Endothelial cell of umbilical vein (primary cell): ENCODE data around the gene ACVR1C. TPM values are rescaled to one million over a fixed set of nuclear protein-coding genes. Genes with fewer than 3 reads are reported as not detected.

Experiments
- BruUV-seq: library from RNA; stranded (reverse); fragments of 400-500 nt; replicated peaks from 2 replicates; lab custom pipeline; 2021; lab: Mats Ljungman, UMichigan
- CTCF ChIA-PET: fragments of 300-600, 350-600 bp; sonication (Branson Sonifier 250); formaldehyde crosslinking; loops from one replicate; lab custom pipeline; 2021; ENCODE audit warnings: antibody characterized with exemption, inconsistent platforms; lab: Charles Lee
- POLR2A ChIA-PET: fragments of 300-600, 350-600 bp; sonication (Branson Sonifier 250); formaldehyde crosslinking; loops from one replicate; lab custom pipeline; 2021; ENCODE audit warnings: antibody characterized with exemption, inconsistent platforms; lab: Charles Lee
- DNase-seq: peaks from one replicate; pipeline ENCODE4 v3.0.0-alpha.2; 2011; ENCODE audit warnings: low read depth, low spot score
- FAIRE-seq: peaks from 2 replicates; lab custom pipeline; 2011; peaks lifted over from hg19 to GRCh38; lab: Jason Lieb, UNC
- H2AFZ ChIP-seq: 2 replicates; pipeline ENCODE4 v1.6.0; 2012; ENCODE audit warnings: low read depth, low read length, control low read depth, inconsistent platforms
- H3K27ac ChIP-seq: 2 replicates; pipeline ENCODE4 v1.5.1; 2011; ENCODE audit warnings: low read depth, mild to moderate bottlenecking, control low read depth, low read length, moderate library complexity; ENCODE audit not compliant: insufficient read depth
- H3K27me3 ChIP-seq, 2 experiments: 2 replicates each; pipeline versions ENCODE4 v1.6.0 to v1.6.1; 2011; ENCODE audit warnings: low read length in 2 of 2, mixed read lengths in 1 of 2; ENCODE audit not compliant: control insufficient read depth in 2 of 2, insufficient read depth in 2 of 2
- H3K36me3 ChIP-seq, 2 experiments: 2 replicates in 1 of 2; 3 replicates in 1 of 2; pipeline ENCODE4 v1.5.1; 2011; ENCODE audit warnings: low read length in 2 of 2, mild to moderate bottlenecking in 1 of 2, moderate library complexity in 1 of 2; ENCODE audit not compliant: control insufficient read depth in 2 of 2, insufficient read depth in 2 of 2; ENCODE audit errors: extremely low read depth in 1 of 2
- H3K4me1 ChIP-seq: 3 replicates; pipeline ENCODE4 v1.5.1; 2011; ENCODE audit warnings: mild to moderate bottlenecking, low read length; ENCODE audit not compliant: control insufficient read depth, insufficient read depth; ENCODE audit errors: extremely low read depth
- H3K4me2 ChIP-seq: 2 replicates; pipeline ENCODE4 v1.6.1; 2011; ENCODE audit warnings: low read length, control low read depth, mixed read lengths; ENCODE audit not compliant: insufficient read depth
- H3K4me3 ChIP-seq, 3 experiments: fragments of 200-600 bp in 1 of 3; sonication (generic), shearing (Covaris generic) in 1 of 3; replicated peaks in 1 of 3; 2 replicates each; pipeline ENCODE4 v1.5.1; 2011 to 2016; ENCODE audit warnings: control low read depth in 3 of 3, low read length in 3 of 3, mild to moderate bottlenecking in 2 of 3, inconsistent platforms in 1 of 3, low read depth in 1 of 3, moderate library complexity in 1 of 3; ENCODE audit not compliant: insufficient read depth in 1 of 3
- H3K79me2 ChIP-seq: 2 replicates; pipeline ENCODE4 v1.6.0; 2012; ENCODE audit warnings: low read length, inconsistent platforms; ENCODE audit not compliant: control insufficient read depth, insufficient read depth
- H3K9ac ChIP-seq: replicated peaks from 2 replicates; pipeline ENCODE3; 2011; ENCODE audit warnings: low read length, control low read depth; ENCODE audit not compliant: insufficient read depth; ENCODE audit errors: extremely low read depth
- H3K9me1 ChIP-seq: replicated peaks from 3 replicates; pipeline ENCODE4 v1.6.0; 2011; ENCODE audit warnings: mild to moderate bottlenecking, low read length; ENCODE audit not compliant: control insufficient read depth, insufficient read depth; ENCODE audit errors: extremely low read depth
- H3K9me3 ChIP-seq: replicated peaks from 2 replicates; pipeline ENCODE4 v1.5.1; 2012; ENCODE audit warnings: low read length, inconsistent platforms; ENCODE audit not compliant: control insufficient read depth, insufficient read depth
- H4K20me1 ChIP-seq: replicated peaks from 2 replicates; pipeline ENCODE3; 2011; ENCODE audit warnings: mild to moderate bottlenecking, low read length; ENCODE audit not compliant: control insufficient read depth, insufficient read depth; ENCODE audit errors: extremely low read depth
- EZH2 ChIP-seq: IDR thresholded peaks from 2 replicates; pipeline ENCODE4 v1.6.1; 2012; ENCODE audit warnings: borderline replicate concordance, low read depth, mild to moderate bottlenecking, moderate library complexity, low read length, inconsistent platforms; ENCODE audit not compliant: severe bottlenecking
- FOS ChIP-seq: IDR thresholded peaks from 2 replicates; pipeline ENCODE4 v1.6.1; 2011; ENCODE audit warnings: mild to moderate bottlenecking, low read length, moderate library complexity, borderline replicate concordance; ENCODE audit not compliant: insufficient read depth
- GATA2 ChIP-seq: IDR thresholded peaks from 2 replicates; pipeline ENCODE4 v1.7.0; 2011; ENCODE audit warnings: low read depth, mild to moderate bottlenecking, moderate library complexity, mixed read lengths, low read length; ENCODE audit not compliant: insufficient read length, insufficient read depth
- JUN ChIP-seq: IDR thresholded peaks from 2 replicates; pipeline ENCODE4 v1.6.1; 2011; ENCODE audit warnings: borderline replicate concordance, low read depth; ENCODE audit not compliant: insufficient read length, insufficient read depth
- MYC ChIP-seq: IDR thresholded peaks from one replicate; pipeline ENCODE4 v1.6.1; 2011; ENCODE audit warnings: mild to moderate bottlenecking, low read depth, low read length
- POLR2A ChIP-seq: IDR thresholded peaks from 2 replicates; pipeline ENCODE4 v1.6.1; 2012; ENCODE audit warnings: low read depth, mild to moderate bottlenecking, control low read depth, low read length
- POLR2AphosphoS5 ChIP-seq: IDR thresholded peaks from 2 replicates; pipeline ENCODE4 v1.6.1; 2012; ENCODE audit warnings: low read depth, mild to moderate bottlenecking, control low read depth, low read length, moderate library complexity; ENCODE audit not compliant: insufficient read depth
- dilution Hi-C: fragments of 300-500 bp; cut with MboI; formaldehyde crosslinking; loops from one replicate; pipeline ENCODE4 v1.15.0; 2019; ENCODE audit warnings: low sequenced_read_pairs; ENCODE audit not compliant: extremely low pct_ligation_motif_present
- intact Hi-C: fragments of 100-400 bp; cut with micrococcal nuclease; formaldehyde crosslinking; loops from one replicate; pipeline ENCODE4 v1.10.0; 2022
- polyA plus RNA-seq, 4 experiments: library from polyadenylated mRNA; depleted of rRNA in 3 of 4; stranded (reverse) in 3 of 4; unstranded in 1 of 4; fragments of >200 nt; gene quantifications; 2 replicates each; pipeline versions ENCODE4 v1.2.1 to v1.2.3, GENCODE V29; 2011 to 2012; ENCODE audit warnings: missing spikeins in 1 of 4
- total RNA-seq: library from RNA; stranded (reverse); gene quantifications from 2 replicates; pipeline ENCODE4 v1.2.3, GENCODE V29; 2021
- TF ChIP-seq, protein P1 (sequence below): IDR thresholded peaks from 2 replicates; pipeline ENCODE4 v1.6.1; 2011; ENCODE audit not compliant: insufficient read depth, insufficient read length
- TF ChIP-seq, protein P2 (sequence below), 2 donors: IDR thresholded peaks; 1 replicate in 1 of 2; 2 replicates in 1 of 2; pipeline ENCODE4 v1.5.1; 2011; ENCODE audit warnings: low read length in 2 of 2, mild to moderate bottlenecking in 2 of 2, moderate library complexity in 2 of 2, control low read depth in 1 of 2, inconsistent platforms in 1 of 2, low read depth in 1 of 2; ENCODE audit not compliant: insufficient read depth in 1 of 2; ENCODE audit errors: extremely low read depth in 1 of 2

Gene ACVR1C
- total and polyA plus RNA-seq, 2 donors (not counting 3 experiments of a cell fraction or from before 2014, with no cell fraction given), result not detected

DNA sequence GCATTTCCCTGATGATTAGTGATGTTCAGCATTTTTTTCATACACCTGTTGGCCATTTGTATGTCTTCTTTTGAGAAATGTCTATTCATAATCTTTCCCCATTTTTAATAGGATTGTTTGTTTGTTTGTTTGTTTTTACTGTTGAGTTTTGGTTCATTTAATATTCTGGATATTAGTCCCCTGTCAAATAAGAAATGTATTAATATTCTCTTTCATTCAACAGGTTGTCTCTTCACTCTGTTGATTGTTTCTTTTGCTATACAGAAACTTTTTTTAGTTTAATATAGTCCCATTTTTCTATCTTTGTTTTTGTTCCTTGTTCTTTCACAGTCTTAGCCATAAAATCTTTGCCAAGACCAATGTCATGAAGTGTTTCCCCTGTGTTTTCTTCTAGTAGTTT lies 22.1 kb downstream of the ACVR1C start:
- no peak overlapping the region for H3K4me2 ChIP-seq
- DNase-seq (no peak), FAIRE-seq (no peak)
- no peak for TF ChIP-seq MYC
- TF ChIP-seq POLR2AphosphoS5, result no peak
- TF ChIP-seq FOS, result no peak
- no peak for TF ChIP-seq JUN
- TF ChIP-seq, protein P1, sequence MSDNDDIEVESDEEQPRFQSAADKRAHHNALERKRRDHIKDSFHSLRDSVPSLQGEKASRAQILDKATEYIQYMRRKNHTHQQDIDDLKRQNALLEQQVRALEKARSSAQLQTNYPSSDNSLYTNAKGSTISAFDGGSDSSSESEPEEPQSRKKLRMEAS, result no peak
- no peak for TF ChIP-seq POLR2A
- TF ChIP-seq, protein P2, sequence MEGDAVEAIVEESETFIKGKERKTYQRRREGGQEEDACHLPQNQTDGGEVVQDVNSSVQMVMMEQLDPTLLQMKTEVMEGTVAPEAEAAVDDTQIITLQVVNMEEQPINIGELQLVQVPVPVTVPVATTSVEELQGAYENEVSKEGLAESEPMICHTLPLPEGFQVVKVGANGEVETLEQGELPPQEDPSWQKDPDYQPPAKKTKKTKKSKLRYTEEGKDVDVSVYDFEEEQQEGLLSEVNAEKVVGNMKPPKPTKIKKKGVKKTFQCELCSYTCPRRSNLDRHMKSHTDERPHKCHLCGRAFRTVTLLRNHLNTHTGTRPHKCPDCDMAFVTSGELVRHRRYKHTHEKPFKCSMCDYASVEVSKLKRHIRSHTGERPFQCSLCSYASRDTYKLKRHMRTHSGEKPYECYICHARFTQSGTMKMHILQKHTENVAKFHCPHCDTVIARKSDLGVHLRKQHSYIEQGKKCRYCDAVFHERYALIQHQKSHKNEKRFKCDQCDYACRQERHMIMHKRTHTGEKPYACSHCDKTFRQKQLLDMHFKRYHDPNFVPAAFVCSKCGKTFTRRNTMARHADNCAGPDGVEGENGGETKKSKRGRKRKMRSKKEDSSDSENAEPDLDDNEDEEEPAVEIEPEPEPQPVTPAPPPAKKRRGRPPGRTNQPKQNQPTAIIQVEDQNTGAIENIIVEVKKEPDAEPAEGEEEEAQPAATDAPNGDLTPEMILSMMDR (IDR thresholded peaks at IDR 0.05; ENCODE audit: extremely low read depth in 1 of 2, insufficient read depth in 1 of 2, low read depth in 1 of 2, low read length in 2 of 2), result no peak
- no peak for TF ChIP-seq EZH2
- TF ChIP-seq GATA2, result no peak
- H3K9ac ChIP-seq, result no peak overlapping the region
- H2AFZ ChIP-seq, result no peak overlapping the region
- ChIA-PET CTCF (no interaction called here), POLR2A (no interaction called here)
- no peak overlapping the region for H3K27ac ChIP-seq
- no peaks in the 10 kb centered on the region for H4K20me1 ChIP-seq
- H3K36me3 ChIP-seq, result no peaks in the 10 kb centered on the region
- intact Hi-C loops, result no loop called here
- H3K9me3 ChIP-seq, result no peaks in the 10 kb centered on the region
- no peak overlapping the region for H3K4me3 ChIP-seq
- no peaks in the 10 kb centered on the region for H3K79me2 ChIP-seq
- dilution Hi-C loops, result no loop called here
- no TSS peak for BruUV-seq
- H3K9me1 ChIP-seq, result no peaks in the 10 kb centered on the region
- no peaks in the 10 kb centered on the region for H3K4me1 ChIP-seq
- peaks cover 2 to 11% of the 10 kb centered on the region in 2 experiments for H3K27me3 ChIP-seq
